ENCODE data around the gene NOP9. TPM values are rescaled to one million over a fixed set of nuclear protein-coding genes. Genes with fewer than 3 reads are reported as not detected.

The NOP9 gene
- total RNA-seq, 3 donors from 2014 or later, result 24.1 to 29.2 (median 29.1) TPM

DNA sequence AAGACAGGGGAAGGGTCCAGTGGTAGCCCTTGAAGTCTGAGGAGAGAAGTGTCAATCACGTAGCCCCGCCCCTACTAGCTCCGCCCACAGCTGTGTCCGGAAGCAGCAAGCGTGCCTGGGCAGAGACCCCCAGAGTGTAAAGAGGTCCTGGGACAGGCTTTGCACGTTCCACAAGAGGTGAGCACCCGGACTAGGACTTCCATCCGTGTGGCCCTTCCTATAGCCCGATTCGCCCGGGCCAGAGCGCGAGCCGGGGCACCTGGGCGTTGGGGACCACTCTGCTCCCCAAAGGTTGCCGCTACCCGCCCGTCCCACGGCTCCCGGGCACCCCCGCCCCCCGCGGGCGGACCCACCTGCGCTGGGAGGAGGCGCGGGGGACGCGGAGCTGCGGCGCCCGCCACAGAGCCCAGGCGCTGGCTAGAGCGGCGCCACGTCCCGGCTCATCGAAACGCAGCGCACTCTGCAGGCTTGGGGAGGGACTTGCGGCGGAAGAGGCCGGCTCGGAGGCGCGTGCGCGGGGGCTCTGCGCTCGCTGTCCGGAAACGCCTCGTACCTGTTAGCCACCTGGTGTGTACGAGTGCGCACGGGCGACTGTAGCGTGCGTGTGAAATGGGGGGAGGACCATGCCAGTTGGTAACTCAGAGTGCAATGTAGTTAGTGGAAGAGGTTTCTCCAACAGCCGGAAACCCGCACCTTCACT is 28.4 kb upstream of the NOP9 start, which contains the start of gene RABGGTA:
Gene RABGGTA, minus strand, starts transcription at position 464 of the 700 bp plus-strand sequence. CDS start 482 bp downstream, outside the sequence.
- Histone ChIP-seq H3K9me3 (no peaks in the 10 kb centered on the region), H3K4me3 (peak within 1 kb of the TSS; percentile 71), H3K36me3 (ENCODE audit: low read depth) (no peaks in the 10 kb centered on the region), H3K4me1 (ENCODE audit: low read depth) (no peaks in the 10 kb centered on the region)
- DNase-seq (peak; percentile 91 to 96 (median 94)), ATAC-seq (peak; percentile 98)
- TF ChIP-seq, protein P1, sequence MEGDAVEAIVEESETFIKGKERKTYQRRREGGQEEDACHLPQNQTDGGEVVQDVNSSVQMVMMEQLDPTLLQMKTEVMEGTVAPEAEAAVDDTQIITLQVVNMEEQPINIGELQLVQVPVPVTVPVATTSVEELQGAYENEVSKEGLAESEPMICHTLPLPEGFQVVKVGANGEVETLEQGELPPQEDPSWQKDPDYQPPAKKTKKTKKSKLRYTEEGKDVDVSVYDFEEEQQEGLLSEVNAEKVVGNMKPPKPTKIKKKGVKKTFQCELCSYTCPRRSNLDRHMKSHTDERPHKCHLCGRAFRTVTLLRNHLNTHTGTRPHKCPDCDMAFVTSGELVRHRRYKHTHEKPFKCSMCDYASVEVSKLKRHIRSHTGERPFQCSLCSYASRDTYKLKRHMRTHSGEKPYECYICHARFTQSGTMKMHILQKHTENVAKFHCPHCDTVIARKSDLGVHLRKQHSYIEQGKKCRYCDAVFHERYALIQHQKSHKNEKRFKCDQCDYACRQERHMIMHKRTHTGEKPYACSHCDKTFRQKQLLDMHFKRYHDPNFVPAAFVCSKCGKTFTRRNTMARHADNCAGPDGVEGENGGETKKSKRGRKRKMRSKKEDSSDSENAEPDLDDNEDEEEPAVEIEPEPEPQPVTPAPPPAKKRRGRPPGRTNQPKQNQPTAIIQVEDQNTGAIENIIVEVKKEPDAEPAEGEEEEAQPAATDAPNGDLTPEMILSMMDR (IDR thresholded peaks at IDR 0.05), result peak; percentile 80
- intact Hi-C loops (cut with DNase I, micrococcal nuclease), result no loop called here

DNA sequence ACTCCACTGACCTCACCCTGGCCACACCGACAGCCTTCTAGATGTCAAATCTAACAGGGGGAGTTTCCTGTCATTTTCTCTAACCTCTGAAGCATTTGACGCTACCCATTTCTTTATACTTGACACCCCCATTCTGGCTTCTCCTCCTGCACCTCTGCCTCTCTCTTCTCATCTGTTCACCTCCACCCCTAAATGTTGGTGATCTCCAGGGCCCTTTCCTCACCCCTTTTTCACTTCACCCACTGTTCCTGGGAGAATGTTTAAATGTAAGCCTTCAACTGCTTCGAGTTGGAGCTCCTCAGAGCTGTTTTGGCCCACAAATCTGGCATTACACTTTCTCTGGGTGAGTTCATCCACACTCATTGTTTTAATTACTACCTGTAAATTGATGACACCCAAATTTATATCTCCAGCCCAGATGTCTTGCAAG is 27.8 kb upstream of the NOP9 start:
- H3K9me3 ChIP-seq, result no peaks in the 10 kb centered on the region
- no peak overlapping the region for H3K4me3 ChIP-seq
- no peak for ATAC-seq
- intact Hi-C loops (cut with DNase I, micrococcal nuclease), result no loop called here
- no peaks in the 10 kb centered on the region for H3K36me3 ChIP-seq (ENCODE audit: low read depth)
- DNase-seq, result peak in 1 of 3 donors; percentile 3
- H3K4me1 ChIP-seq (ENCODE audit: low read depth), result no peaks in the 10 kb centered on the region
- TF ChIP-seq, protein P1 (IDR thresholded peaks at IDR 0.05), result no peak

DNA sequence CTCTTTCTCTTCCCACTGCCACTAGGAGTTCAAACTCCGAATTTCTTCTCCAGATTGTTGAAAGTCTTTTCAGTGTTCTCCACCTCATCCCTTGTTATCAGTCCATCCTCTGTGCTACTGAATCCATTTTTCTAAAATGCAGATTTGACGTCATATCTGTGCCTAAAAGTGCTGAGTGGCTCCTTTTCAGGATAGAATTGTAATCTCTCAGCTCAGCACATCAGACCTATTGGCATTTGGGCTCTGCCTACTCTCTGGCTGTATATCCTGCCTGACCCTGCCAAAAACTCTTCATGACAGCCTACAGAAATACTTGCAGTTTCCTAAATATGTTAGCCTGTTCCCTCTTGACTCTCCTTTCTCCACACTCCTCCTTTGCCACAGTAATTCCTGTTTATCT is 27.2 kb upstream of the NOP9 start:
- Histone ChIP-seq H3K9me3 (no peaks in the 10 kb centered on the region), H3K4me1 (ENCODE audit: low read depth) (no peaks in the 10 kb centered on the region), H3K4me3 (no peak overlapping the region), H3K36me3 (ENCODE audit: low read depth) (no peaks in the 10 kb centered on the region)
- TF ChIP-seq, protein P1 (IDR thresholded peaks at IDR 0.05), result no peak
- DNase-seq (no peak), ATAC-seq (no peak)
- intact Hi-C loops (cut with DNase I, micrococcal nuclease), result no loop called here

DNA sequence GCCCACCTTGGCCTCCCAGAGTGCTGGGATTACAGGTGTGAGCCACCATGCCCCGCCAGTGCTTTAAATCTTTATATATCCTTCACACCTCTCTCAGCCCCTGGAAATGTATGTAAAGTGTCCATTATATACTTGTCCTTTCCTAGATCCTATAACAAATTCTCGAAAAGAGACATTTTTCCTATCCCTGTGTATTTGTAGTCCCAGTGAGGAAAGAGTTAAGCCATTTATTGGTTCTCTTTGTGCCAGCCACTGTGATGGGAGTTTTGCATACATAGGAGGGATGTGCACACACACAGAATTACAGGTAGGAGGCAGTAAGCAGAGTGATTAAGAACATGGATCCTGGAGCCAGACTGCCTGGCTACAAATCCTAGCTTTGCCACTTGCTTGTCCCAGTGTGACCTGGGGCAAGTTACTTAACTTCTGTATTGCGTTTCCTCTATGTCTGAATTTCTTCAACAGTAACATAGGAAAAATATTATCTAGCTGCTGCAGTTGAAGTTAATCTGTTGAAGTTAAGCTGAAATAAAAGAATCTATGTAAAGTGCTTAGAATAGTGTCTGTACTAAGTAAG is 26.1 kb upstream of the NOP9 start:
- no peaks in the 10 kb centered on the region for H3K4me1 ChIP-seq (ENCODE audit: low read depth)

DNA sequence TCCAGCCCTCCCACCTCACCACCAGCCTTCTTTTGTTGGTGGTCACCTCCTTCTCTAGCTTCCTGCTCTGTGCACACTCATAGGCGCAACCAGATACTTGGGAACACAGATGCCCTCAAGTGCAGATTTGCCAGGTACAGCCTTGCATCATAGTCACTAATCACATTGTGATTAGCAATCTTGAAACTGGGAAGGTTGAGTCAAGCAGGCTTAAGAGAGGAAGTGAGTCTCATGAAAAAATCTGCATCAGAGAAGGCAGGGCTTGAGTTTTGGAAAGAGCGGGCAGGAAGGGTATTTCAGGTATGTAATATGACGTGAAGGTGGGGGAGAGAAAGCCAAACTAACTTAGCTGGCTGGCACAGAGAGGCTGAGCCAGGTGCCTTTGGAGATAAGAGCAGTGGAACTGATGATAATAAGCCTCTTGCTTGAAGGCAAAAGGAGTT is 25.5 kb upstream of the NOP9 start:
- no peak overlapping the region for H3K4me3 ChIP-seq
- ATAC-seq (no peak), DNase-seq (no peak)
- H3K4me1 ChIP-seq (ENCODE audit: low read depth), result no peaks in the 10 kb centered on the region
- TF ChIP-seq, protein P1 (IDR thresholded peaks at IDR 0.05), result no peak
- no peaks in the 10 kb centered on the region for H3K9me3 ChIP-seq
- intact Hi-C loops (cut with DNase I, micrococcal nuclease), result no loop called here
- no peaks in the 10 kb centered on the region for H3K36me3 ChIP-seq (ENCODE audit: low read depth)

More for the DNA sequence above, 26.1 kb upstream of the NOP9 start:
- H3K36me3 ChIP-seq (ENCODE audit: low read depth), result no peaks in the 10 kb centered on the region
- TF ChIP-seq, protein P1 (IDR thresholded peaks at IDR 0.05), result no peak
- no peak for ATAC-seq
- no peaks in the 10 kb centered on the region for H3K9me3 ChIP-seq
- H3K4me3 ChIP-seq, result no peak overlapping the region
- intact Hi-C loops (cut with DNase I, micrococcal nuclease), result no loop called here
- DNase-seq, result no peak
